GOT3 (cell line): Measurements from ENCODE around the gene VPS45.
"Not testable (repeated sequence)": the region's sequence is repeated elsewhere in the genome, so short reads cannot be mapped to it uniquely, and the experiment has no call there.

Source experiments
- DNase-seq: peaks from one replicate; lab custom pipeline; 2025; ENCODE audit warnings: mixed read lengths; lab: John Stamatoyannopoulos, UW

The VPS45 gene

DNA sequence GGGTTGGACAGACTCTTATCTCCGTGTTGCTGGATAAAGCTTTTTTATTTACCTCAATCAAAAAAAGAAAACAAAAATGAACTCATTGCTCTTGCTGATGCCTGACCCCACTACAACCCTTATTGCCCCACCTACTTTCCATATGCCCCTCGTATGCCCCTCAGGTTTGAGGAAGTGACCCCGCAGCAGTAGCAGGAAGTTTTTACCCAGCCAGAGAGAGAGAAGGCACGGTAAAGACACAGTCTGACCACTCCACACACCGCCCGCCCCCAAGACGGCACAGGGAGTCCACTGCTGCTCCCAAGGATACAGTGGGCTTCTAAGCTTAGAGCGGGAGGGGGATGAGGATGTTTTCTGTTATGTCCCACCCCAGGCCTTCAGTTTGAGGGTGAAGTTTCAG, 92.0 kb downstream of the VPS45 start:
- DNase-seq = no peak

DNA sequence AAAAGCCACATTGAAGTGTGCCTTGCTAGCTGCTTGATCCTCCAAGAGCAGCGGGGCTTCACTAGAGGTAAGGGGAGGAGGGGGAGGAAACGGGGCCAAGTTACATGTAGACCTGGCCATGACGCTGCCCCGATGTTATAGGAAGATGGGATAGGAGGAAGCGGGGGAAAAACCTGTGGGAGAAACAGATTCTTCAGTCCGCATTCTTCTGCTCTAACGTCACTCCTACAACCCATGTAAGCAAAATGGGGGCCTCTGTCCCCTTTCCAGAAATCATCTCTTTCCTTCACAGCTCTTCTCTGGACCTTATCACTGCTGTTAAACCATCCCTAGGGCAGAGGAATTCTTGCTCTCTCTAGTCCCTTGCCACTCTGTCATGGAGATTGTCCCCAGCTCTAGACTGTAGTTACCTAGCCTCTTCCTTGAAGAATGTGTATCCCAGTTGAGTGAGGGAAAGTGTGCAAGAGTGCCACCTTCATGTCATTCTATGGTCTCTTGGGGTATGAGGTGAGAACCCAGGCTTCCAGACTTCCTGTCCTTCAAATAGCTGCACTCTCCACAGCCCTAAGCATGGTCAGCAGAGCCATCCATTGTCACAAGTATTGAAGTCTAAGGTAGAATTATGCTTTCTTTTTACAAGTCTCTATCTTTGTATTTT, 93.5 kb downstream of the VPS45 start:
- DNase-seq = no peak

DNA sequence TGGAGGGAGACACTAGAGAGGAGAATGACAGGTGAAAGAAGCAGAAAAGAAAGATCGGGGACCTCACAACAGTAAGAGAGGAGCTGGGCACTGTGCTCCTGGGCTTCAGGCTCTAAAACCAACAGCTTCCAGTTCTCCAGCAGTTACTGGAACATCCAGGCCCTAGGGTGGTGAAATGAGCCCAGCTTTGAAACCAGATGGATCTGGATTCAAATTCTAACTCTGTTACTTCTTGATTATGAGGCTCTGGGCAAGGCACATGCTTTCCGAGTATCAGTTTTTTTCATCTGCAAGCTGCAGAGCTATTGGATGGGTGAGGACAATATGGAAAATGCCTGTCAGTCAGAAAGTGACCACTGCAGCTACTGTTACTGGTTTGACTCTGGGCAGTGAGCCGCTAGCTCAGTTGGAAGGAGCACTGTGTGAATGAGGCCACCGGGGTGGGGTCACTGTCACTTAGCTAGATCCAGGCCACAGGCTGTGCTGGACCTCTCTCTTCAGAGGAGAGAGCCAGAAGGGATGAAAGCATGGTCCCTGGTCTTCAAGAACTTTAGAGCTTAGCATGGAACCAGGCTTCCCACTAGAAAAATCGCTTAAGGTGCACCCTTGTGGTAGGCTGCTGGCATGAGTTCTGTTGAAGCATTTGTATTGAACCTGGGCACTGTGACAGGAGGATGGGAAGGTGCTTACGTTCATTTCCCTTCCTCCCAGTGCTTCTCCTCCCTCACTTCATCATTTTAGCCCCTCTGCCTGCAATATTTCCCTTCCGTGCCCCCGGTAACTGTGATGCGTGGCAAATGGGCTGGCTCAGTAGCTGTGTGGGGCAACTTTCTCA, 94.4 kb downstream of the VPS45 start:
- DNase-seq = no peak

DNA sequence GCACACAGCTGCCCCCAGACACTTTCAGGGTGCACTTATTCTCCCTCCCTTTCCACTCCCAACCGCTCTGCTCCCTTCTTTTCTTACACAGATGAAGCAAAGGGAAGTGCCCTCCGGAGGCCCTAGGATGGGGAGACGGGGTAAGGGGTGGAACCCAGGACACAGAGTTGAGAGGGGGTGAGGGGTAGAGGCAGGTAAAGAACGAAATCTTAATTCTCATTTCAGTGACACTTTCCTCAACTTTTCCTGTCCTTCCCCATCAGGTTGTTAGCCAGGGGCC, 94.9 kb downstream of the VPS45 start:
- no peak for DNase-seq

DNA sequence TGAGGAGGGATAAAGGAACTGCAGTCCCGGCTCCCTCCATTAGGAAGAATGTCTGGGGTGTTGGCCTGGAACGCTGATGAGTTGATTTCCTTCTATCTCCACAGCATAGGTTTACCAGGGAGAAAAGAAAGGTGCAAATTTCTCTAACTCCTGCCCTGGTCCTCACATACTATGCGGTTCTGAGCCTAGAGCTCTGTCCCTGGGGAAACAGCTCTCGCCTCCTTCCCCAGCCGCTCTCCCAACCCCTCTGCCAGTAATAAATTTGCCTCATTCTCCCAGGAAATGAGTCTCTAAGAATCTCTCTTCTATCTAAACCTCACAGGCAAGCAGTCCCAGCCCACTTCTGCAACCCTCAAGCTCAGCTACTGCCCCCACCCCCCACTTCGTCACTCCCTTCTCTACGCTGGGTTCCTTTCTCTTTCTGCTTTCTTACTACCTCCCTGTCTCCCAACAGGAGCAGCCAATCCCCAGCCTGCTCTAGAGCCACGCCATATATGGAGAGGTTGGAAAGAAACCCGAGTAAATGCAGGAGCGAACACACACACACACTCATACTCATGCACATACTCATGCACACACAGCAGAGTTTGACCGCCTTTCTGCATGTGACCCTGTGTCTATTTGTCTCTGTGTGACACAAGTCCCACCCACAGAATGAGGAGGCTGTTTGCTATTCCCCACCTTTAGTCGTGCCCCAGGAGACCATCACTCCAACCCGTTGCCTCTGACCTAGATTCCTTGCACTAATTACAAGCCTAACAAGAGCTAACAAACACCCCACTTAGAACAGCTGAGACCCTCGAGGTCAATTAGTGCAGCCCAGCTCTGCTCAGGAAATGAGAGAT, 95.5 kb downstream of the VPS45 start:
- peak; percentile 67 for DNase-seq

DNA sequence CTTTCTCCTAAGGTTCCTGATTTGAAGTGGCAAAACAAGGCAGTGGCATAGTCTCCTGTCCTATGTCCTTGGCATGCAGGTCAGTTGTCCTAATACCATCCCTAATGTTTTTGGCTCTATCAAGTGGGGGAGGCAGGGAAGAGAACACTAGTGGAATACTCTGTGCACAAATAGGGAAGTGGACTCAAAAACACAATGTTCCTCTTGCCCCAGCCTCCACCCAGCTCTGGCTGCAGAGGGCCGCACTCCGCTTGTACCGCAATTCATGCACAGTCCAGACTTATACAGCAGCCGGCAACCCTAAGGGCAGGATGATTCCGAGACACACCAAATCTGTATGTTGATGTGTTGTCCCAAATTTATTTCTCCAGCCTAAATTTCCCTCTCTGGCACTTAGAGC, 96.6 kb downstream of the VPS45 start:
- DNase-seq = no peak

DNA sequence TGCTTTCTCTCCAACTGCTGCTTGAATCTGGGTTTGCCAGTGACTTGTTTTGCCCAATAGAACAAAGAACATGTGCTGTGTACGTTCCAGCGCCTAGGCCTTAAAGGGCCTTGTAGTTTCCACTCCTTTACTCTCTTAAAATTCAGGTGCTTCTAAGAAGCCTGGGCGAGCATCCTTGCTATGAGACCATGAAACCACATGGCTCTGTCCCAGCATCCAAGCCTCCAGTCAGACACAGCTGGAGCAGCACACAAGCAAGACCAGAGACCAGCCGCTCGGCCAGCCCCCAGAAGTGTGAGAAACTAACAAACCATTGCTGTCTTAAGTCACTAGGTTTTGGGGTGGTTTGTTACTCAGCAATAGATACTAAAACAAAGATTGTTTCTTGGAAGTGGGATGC, 97.2 kb downstream of the VPS45 start:
- DNase-seq = no peak

DNA sequence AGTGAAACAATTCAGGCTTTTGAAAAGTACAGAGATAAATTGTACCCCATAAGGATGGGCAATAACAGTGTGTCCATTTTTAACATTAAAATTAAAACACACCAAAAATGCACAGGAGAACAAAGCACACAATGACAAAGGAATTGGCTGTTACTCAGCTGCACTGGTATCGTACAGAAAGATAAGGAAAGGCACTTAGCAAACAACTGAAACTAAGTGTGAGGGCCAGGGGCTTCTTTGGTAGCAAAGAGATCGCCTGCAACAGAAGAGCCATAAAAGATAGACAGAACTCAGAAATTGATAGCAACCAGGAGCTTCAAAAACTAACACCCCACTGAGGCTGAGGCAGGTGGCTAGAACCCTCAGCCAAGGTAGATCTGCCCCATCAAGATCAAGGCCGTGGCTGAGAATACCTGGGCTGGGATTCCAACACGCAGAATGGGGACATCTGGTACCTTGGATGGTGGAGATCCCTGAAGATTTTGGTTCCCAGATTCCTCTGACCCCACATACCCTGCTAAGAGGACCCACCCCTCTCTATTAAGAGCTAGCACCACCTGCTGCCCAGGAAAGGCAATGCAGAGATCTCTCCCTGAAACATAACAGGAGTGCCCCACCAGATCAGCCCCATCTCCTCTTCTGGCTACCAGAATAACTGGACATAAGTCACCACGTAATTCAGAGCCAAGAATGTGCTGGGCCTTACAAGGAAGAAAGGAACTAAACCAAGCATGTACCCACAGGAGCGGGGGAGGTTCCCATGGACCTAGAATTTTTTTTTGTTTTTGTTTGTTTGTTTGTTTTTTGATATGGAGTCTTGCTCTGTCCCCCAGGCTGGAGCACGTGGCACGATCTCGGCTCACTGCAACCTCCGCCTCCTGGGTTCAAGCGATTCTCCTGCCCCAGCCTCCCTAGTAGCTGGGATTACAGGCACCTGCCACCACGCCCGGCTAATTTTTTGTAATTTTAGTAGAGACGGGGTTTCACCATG, 98.3 kb downstream of the VPS45 start:
- no peak for DNase-seq

DNA sequence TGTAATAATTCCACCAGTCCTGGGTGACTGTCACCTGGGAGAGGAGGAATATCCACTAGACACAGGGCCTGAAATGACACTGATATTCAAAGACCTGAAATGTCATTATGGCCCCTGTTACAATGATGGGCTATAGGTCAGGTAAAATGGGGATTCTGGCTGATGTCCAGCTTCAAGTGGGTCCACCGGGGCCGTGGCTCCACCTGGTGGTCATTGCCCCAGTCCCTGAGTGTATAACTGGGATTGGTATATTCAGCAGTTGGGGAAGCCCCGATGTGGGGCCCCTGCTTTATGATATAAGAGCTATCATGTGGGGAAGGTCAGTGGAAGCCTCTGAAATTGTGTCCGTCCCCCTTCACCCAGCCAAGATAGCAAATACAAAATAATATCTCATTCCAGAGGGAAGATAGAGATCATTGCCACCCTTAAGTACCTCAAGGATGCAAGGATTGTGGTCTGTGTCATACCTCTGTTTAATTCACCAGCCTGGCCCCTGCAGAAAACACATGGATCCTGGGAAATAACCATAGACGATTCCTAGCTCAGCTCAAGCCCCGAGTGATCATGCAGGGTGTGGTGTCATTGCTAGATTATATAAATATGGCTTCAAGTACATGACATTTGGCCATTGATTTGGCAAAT, 101.5 kb downstream of the VPS45 start:
- no peak for DNase-seq

DNA sequence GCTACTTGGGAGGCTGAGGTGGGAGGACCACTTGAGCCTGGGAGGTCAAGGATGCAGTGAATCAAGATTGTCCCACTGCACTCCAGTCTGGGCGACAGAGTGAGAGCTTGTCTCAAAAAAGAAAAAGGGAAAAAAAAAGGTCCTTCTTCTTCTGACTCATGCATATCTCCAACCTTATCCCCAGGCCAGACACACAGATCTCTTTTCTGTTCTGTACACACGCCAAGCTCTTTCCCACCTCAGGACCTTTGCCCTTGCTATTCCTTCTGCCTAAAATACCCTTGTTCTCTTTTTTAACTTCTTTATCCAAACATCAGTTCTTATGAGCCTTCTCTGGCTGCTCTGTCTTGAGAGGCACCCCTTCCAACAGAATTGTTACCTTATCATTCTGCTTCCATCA, 104.2 kb downstream of the VPS45 start:
- DNase-seq = no peak

DNA sequence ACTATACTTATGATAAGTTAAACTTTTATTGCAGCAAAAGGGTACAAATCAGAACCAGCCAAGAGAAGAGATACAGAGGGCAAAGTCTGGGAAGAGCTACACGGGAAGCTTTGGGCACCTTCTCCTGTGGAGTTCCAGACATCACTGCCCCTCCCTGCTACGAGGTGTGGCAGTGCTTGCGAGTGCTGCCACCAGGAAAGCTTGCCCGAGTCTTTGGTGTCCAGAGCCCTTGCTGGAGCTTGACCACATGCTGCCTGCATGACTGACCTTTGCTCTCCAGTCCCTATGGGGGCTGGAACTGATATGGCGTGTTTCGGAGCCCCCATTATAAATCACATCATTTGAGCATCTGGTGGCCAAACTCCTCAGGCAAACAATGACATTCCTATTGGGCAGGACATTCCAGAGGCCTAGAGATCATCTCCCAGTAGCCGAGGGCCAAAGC, 105.6 kb downstream of the VPS45 start:
- no peak for DNase-seq

DNA sequence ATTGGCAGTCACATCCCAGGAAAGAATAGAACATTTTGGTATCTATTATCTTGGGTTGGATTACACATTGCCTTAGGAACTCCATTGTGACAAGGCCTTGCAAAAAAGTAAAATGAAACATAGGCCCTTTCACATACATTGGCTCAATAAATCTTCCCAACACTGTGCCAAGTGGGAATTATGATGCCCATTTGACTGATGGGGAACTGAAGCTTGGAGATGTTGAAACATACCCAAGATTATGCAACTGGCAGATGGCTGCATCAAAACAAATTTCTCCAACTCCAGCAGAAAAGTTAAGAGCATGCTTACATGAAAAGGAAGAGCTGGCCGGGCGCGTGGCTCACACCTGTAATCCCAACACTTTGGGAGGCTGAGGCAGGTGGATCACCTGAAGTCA, 109.0 kb downstream of the VPS45 start:
- no peak for DNase-seq

DNA sequence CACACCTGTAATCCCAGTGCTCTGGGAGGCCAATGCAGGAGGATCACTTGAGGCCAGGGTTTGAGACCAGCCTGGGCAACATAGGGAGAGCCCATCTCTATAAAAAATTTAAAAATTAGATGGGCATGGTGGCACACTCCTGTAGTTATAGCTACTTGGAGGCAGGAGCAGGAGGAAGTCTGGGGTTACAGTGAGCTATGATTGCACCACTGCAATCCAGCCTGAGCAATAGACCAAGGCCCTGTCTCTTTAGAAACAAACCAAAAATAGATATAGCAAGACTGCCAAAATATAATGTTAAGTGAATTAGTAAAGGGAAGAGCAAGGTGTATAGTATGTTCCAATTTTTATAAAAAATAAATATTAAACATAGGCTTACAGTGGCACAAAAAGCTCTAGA, 111.0 kb downstream of the VPS45 start:
- DNase-seq = no peak

DNA sequence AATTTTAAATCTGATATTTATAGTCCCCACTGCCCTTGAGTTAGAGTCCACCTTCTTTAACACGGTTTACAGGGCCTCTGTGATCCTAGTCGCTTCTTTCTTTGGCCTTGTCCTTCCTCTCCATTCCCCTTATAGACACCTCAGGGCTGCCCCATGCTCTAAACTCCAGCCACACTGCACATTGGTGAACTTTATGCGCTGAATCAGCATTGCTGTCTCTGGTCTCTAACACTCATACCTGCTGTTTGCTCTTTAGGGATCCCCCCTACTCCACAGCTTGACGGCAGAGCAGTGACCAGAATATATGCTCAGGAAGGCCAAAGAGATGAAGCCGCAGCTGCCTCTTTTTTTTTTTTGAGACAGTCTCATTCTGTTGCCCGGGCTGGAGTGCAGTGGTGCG, 112.3 kb downstream of the VPS45 start:
- no peak for DNase-seq

DNA sequence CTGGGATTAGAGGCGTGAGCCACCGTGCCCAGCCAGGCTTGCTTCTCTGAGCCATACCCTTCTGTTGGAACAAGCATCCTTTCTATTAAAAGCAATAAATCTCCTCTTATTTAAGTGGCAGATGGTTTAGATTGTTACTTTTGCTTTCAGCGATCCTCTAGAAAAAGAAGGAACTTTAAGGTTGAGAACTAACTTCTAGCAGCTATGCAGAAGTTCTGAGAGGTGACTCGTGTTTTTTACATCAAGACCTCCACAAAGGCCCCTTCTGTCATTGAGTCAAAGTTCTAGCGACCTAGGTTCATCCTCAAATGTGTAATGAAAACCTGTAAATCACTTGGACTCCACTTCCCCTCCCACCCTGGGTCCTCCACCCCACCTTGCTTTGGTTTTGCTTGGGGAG, 112.9 kb downstream of the VPS45 start:
- no peak for DNase-seq

DNA sequence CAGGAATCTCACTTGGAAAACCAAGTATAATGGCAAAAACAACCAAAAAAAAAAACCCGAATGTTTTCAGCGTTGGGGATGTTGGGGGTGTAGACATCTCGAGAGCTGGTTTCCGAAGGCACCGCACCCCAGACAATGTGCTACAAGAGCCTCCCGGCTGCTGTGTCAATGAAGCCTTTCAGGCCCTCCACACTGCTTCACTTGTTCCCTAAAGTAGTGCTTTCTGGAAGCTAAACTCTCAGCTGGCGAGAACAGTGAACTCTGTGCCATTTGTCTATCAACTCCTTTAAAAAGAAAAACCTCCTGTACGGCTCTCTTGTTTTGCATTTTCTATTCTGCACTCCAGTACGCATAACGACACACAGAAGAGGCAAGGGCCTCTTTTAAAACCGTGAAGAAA, 114.7 kb downstream of the VPS45 start:
- DNase-seq = no peak

DNA sequence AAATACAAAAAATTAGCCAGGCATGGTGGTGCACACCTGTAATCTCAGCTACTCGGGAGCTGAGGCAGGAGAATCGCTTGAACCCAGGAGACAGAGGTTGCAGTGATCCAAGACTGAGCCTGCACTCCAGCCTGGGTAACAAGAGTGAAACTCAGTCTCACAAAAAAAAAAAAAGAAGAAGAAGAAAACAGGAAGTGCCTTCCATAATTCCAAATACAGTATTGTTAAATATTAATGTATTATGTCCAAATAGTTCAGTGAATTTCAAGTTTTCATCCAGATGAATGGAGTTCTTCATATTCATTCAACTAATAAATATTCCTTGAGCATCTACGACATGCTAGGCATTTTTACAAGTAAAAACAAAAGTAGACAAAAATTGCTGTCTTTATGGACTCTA, 115.5 kb downstream of the VPS45 start:
- DNase-seq = no peak

DNA sequence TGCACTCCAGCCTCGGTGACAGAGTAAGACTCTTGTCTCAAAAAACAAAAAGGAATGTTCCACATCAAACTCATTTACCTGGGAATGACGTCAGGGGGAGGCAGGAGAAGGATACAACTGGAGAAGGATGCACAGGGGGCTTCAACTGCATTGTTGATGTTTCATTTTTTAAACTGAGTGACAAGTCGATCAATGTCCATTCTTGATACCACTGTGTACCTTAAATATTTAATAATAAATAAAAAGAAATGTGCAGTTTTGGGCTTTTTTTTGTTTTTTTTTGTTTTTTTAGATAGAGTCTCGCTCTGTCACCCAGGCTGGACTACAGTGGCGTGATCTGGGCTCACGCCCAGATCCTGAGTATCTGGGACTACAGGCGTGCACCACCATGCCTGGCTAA, 117.9 kb downstream of the VPS45 start:
- no peak for DNase-seq

DNA sequence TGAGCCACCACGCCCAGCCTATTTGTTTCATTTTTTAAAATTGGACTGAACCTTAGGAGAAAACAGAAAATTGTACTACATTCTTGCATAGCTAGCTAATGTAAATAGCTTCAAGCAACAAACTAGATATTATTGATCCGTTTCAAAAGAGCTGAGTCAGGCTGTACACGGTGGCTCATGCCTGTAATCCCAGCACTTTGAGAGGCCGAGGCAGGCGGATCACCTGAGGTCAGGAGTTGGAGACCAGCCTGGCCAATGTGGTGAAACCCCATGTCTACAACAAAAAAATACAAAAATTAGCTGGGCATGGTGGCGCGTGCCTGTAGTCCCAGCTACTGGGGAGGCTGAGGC, 118.8 kb downstream of the VPS45 start:
- DNase-seq = not testable (repeated sequence)

DNA sequence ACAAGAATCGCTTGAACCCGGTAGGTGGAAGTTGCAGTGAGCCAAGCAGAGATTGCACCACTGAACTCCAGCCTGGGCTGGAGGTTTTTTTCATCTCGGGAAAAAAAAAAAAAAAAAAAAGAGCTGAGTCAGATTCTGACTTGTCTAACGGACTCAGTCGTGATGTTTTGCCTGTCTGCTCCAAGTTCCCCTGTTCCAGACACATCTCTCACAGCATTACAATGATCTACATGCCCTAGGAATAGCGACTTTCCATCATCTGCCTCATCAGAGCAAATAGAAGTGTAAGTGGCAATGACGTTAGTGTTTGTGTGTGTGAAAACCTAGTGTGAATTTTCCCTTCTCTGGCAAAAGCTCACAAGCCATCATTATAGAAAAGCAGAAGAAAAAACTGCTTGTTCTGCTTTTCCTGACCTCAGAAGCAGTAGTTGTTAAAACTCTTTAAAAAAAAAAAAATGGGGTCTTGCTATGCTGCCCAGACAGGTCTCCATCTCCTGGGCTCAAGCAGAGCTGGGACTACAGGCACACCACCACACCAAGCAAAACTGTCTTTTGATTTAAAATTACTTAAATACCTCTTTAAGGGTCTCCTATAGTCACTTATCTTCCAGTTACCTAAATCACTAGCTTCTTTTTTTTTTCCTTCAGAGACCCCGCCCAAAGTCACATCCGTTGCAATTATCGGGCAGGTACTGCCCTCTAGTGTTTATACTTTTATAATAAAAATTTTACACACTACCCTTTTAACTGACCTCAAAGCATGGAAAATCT, 119.4 kb downstream of the VPS45 start:
- DNase-seq = no peak

DNA sequence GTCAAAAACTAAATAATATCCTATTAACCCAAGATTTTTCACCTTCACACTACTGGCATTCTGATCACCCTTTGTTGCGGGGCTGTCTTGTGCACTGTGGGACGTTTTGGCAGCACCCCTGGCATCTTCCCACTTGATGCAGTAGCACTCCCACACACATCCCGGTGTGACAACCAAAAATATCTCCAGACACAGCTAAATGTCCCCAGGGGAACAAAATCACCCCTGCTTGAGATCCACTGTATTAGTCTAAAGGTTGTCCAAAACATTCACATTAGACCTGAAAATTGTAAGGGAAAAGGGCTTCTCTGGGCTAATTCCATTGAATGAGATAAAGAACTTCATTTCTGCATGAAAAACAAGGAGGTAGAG, 120.0 kb downstream of the VPS45 start:
- DNase-seq = no peak
